Fibroblast of the aortic adventitia (primary cell): ENCODE measurements around the gene DPM3. TPM values are rescaled to one million over a fixed set of nuclear protein-coding genes. Genes with fewer than 3 reads are reported as not detected.
"Not testable (repeated sequence)": the region's sequence is repeated elsewhere in the genome, so short reads cannot be mapped to it uniquely, and the experiment has no call there.

Source experiments
- DNase-seq: peaks from one replicate; pipeline ENCODE4 v3.0.0-alpha.2; 2010; ENCODE audit warnings: low read depth
- H3K4me3 ChIP-seq: 2 replicates; pipeline ENCODE4 v1.5.1; 2011; ENCODE audit warnings: low read depth, mild to moderate bottlenecking, control low read depth, low read length, moderate library complexity
- CTCF ChIP-seq: IDR thresholded peaks from 2 replicates; pipeline ENCODE4 v1.5.1; 2011; ENCODE audit warnings: mild to moderate bottlenecking, low read length, control low read depth, inconsistent platforms; ENCODE audit not compliant: insufficient read depth
- total RNA-seq: library from RNA; depleted of rRNA; stranded (reverse); fragments of >200 nt; gene quantifications from 2 replicates; pipeline ENCODE4 v1.2.3, GENCODE V29; 2012; ENCODE audit warnings: low replicate concordance

The DPM3 gene
- total RNA-seq, 1 donor: 26.1 TPM

DNA sequence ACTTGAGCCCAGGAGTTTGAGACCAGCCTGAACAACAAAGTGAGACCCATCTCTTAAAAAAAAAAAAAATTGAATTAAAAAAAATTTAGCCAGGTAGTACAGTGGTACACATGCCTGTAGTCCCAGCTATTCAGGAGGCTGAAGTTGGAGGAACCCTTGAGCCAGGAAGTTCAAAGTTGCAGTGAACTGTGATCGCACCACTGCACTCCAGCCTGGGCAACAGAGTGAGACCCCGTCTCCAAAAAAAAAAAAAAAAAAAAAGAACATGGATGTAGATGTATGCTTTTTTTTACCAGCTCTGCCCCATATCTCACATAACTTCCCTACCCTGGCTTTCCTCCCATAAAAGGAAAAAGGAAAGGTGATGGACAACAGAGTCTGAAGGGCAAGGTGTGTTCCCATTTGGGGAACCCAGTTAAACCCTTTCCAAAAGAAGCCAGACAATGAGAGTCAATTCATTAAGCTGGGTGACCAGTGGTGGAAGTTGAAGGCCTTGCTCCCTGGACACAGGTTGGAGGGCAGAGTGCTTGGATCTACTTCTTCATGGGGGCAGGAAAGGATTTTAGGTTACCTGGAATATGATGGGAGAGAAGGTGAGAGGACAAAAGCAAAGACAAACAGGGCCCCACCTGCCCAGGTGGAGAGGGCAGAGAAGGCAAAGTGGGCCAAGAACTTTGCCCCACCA lies 29.9 kb upstream of the DPM3 start:
- no peak overlapping the region for H3K4me3 ChIP-seq

GRCh38 chr1:155169541-155169940 lies 29.2 kb upstream of the DPM3 start:
- DNase-seq: no peak
- TF ChIP-seq CTCF: no peak
- H3K4me3 ChIP-seq: no peak overlapping the region

More for the DNA sequence above, 29.9 kb upstream of the DPM3 start:
- no peak for DNase-seq
- TF ChIP-seq CTCF: no peak

- H3K4me3 ChIP-seq: no peak overlapping the region
- no peak for DNase-seq
- TF ChIP-seq CTCF: no peak
Observed at GRCh38 chr1:155168456-155169210, 28.3 kb upstream of the DPM3 start.

- DNase-seq, H3K4me3 ChIP-seq: not testable (repeated sequence)
Observed at GRCh38 chr1:155168105-155168445, 27.7 kb upstream of the DPM3 start.

DNA sequence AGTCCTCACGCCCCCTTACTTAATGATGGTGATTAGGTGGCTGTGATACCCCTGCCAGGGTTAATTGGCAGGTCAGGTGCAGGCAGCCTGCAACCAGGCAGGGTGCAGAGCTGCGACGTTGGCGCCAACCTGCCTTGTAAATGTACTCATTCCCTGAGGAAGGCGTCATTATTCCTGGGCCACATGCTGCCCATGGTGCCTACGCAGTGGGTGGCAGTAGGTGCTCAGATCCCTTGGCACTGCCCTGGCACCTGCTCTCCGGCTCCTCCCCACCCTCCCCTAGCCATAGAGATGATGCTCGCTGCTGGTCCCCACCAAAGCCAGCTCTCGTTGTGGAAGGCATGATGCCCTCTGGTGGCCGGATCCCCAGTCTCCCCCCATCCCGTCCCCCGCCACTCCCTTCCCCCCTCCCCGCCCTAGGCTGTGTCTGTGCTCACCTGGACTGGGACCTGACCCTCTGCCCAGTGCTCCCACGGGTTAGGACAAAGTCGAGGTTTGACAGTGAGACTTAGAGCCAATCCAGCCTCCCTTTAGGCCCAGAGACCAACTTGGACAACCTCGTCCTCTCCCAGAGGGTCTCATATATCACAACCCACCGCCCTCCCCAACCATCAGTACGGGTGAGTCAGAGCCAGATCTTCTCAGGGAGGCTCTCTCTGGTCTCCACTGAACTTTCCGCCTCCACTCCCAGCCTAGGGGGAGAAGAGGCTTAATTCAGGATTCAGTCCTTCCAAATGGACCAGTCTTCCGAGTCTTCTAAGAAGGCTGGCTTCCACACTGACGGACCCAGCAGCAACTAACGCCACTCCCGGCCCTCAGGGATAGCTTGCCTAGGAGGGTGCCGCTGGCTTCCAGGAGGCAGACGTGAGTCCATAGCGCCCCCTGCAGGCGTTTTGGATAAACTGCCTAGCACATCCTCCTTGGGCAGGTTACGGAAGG lies 27.1 kb upstream of the DPM3 start:
- no peak overlapping the region for H3K4me3 ChIP-seq
- DNase-seq: peak; percentile 85
- peak; percentile 88 for TF ChIP-seq CTCF

DNA sequence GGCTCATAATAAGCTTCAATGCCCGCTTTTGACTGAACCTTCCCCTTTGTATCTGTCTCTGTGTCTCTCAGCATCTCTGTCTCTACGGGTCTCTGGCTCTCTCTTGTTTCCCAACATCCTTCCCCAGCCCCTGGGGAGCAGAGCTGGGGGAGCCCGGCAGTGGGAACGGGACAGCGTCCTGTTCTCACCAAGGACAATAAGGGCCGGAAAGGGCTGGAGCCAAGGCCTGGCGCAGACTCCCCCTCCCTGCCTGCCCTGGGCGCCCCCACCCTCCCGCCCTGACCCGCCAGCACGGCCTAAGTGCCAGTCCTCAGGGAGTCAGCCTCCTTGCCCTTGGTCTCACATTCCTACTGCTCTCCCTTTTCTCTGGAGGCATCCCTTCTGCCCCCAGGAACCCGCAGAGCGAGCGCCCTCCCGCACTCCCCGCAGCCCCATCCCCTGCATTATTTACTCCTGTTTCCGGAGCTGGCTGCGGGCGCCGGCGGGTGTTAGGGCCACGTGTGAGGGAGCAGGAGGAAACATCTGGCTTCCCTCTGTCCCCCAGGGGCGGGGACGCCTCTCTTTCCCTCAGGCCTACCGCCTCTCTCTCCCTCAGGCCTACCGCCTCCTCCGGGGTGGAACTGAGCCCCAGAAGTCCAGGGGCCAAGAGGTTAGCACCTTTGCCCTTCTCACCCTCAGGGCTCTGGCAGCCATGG lies 26.3 kb upstream of the DPM3 start:
- no peak for DNase-seq
- TF ChIP-seq CTCF: no peak
- H3K4me3 ChIP-seq: no peak overlapping the region
